K562 (cell line): Measurements from ENCODE around the gene ABLIM1. TPM values are rescaled to one million over a fixed set of nuclear protein-coding genes. Genes with fewer than 3 reads are reported as not detected.

Experiments used
- ATAC-seq: fragments of 200-7000 bp; cut with Tn5 transposase; 3 replicates; pipeline ENCODE4 v1.9.1; 2020; ENCODE audit warnings: moderate library complexity
- BruUV-seq: library from RNA; stranded (reverse); fragments of 400-500 nt; replicated peaks from 2 replicates; lab custom pipeline; 2021; lab: Mats Ljungman, UMichigan
- CTCF ChIA-PET: fragments of 300-600 bp; formaldehyde crosslinking; extraction: SDS; loops from one replicate; lab custom pipeline; 2021; ENCODE audit warnings: low intra/inter-chr PET ratio; lab: Yijun Ruan, JAX
- POLR2A ChIA-PET: fragments of 300-600, 350-650 bp; sonication (Branson Sonifier 250); formaldehyde crosslinking; extraction: SDS; loops from one replicate; lab custom pipeline; 2021; ENCODE audit warnings: antibody characterized with exemption, inconsistent platforms; lab: Yijun Ruan, JAX
- DNase-seq, 4 experiments: peaks; one replicate each; pipeline versions ENCODE4 v3.0.0 to v3.0.0-alpha.2; 2011 to 2018; ENCODE audit warnings: low spot score in 3 of 4, mixed read lengths in 3 of 4; ENCODE audit errors: extremely low read depth in 1 of 4
- FAIRE-seq: peaks from 2 replicates; lab custom pipeline; 2011; peaks lifted over from hg19 to GRCh38; lab: Jason Lieb, UNC
- H2AFZ ChIP-seq: 2 replicates; pipeline ENCODE4 v1.6.0; 2011; ENCODE audit warnings: low read depth, low read length, control low read depth, inconsistent platforms
- H3K27ac ChIP-seq: fragments of 200-600 bp; 3 replicates; pipeline ENCODE4 v1.8.0; 2011; ENCODE audit warnings: low read depth, mild to moderate bottlenecking, control low read depth, inconsistent platforms, low read length, moderate library complexity, mixed read lengths; ENCODE audit errors: extremely low read depth
- H3K27me3 ChIP-seq, 2 experiments: fragments of 300-600 bp in 1 of 2; 2 replicates in 1 of 2; 3 replicates in 1 of 2; pipeline versions ENCODE4 v1.6.0 to v1.8.0; 2011; ENCODE audit warnings: inconsistent platforms in 2 of 2, low read length in 2 of 2, mild to moderate bottlenecking in 1 of 2, mixed read lengths in 1 of 2, moderate library complexity in 1 of 2; ENCODE audit not compliant: control insufficient read depth in 2 of 2, insufficient read depth in 2 of 2
- H3K36me3 ChIP-seq: fragments of 300-600 bp; 3 replicates; pipeline ENCODE4 v1.8.0; 2011; ENCODE audit warnings: mild to moderate bottlenecking, low read length, inconsistent platforms; ENCODE audit not compliant: control insufficient read depth, insufficient read depth
- H3K4me1 ChIP-seq, 2 experiments: fragments of 200-600 bp in 1 of 2; replicated peaks in 1 of 2; 2 replicates in 1 of 2; 3 replicates in 1 of 2; pipeline versions ENCODE4 v1.5.1 to v1.8.0; 2011; ENCODE audit warnings: inconsistent platforms in 2 of 2, low read length in 2 of 2, mild to moderate bottlenecking in 1 of 2, mixed read lengths in 1 of 2, moderate library complexity in 1 of 2; ENCODE audit not compliant: control insufficient read depth in 2 of 2, insufficient read depth in 2 of 2
- H3K4me2 ChIP-seq: 2 replicates; pipeline ENCODE4 v1.6.1; 2011; ENCODE audit warnings: low read length, control low read depth, inconsistent platforms, mixed read lengths; ENCODE audit not compliant: insufficient read depth
- H3K4me3 ChIP-seq: fragments of 200-600 bp; sonication (generic), shearing (Covaris generic); 2 replicates; pipeline ENCODE4 v1.5.1; 2016; ENCODE audit warnings: control low read depth, inconsistent platforms
- H3K79me2 ChIP-seq: fragments of 200-600 bp; 3 replicates; pipeline ENCODE4 v1.8.0; 2011; ENCODE audit warnings: low read length, inconsistent platforms; ENCODE audit not compliant: control insufficient read depth, insufficient read depth
- H3K9ac ChIP-seq, 2 experiments: 2 replicates each; pipeline versions ENCODE4 v1.6.0 to v1.6.1; 2011; ENCODE audit warnings: low read depth in 2 of 2, low read length in 2 of 2, control low read depth in 1 of 2, inconsistent platforms in 1 of 2, mild to moderate bottlenecking in 1 of 2, mixed read lengths in 1 of 2; ENCODE audit not compliant: insufficient read depth in 1 of 2
- H3K9me1 ChIP-seq: one replicate; pipeline ENCODE4 v1.6.0; 2011; ENCODE audit warnings: inconsistent platforms, mild to moderate bottlenecking, low read length, moderate library complexity; ENCODE audit not compliant: control insufficient read depth, insufficient read depth
- H3K9me3 ChIP-seq: replicated peaks from 2 replicates; pipeline ENCODE4 v1.5.1; 2011; ENCODE audit warnings: low read depth, low read length, inconsistent platforms; ENCODE audit not compliant: control insufficient read depth, insufficient read depth
- H4K20me1 ChIP-seq: replicated peaks from 2 replicates; pipeline ENCODE4 v1.6.1; 2011; ENCODE audit warnings: low read length, inconsistent platforms, mixed read lengths; ENCODE audit not compliant: control insufficient read depth, insufficient read depth
- BCLAF1 ChIP-seq, 2 experiments: fragments of 450-650 bp in 1 of 2; IDR thresholded peaks; 2 replicates each; pipeline ENCODE4 v1.6.1; 2011 to 2017; ENCODE audit warnings: low read depth in 2 of 2, antibody characterized with exemption in 1 of 2, borderline replicate concordance in 1 of 2, low read length in 1 of 2, mild to moderate bottlenecking in 1 of 2, mixed read lengths in 1 of 2; ENCODE audit not compliant: control insufficient read depth in 1 of 2
- CHD4 ChIP-seq: fragments of 200-600 bp; sonication (generic); IDR thresholded peaks from 3 replicates; pipeline ENCODE4 v1.6.1; 2012; ENCODE audit warnings: low read depth, mild to moderate bottlenecking, mixed read lengths, low read length, inconsistent platforms; ENCODE audit not compliant: insufficient read depth, insufficient replicate concordance, poor library complexity, severe bottlenecking
- MCM2 ChIP-seq: fragments of 450-650 bp; IDR thresholded peaks from 2 replicates; pipeline ENCODE4 v1.6.1; 2017; ENCODE audit warnings: low read depth, mild to moderate bottlenecking
- NCOA1 ChIP-seq: fragments of 450-650 bp; IDR thresholded peaks from 2 replicates; pipeline ENCODE4 v1.6.1; 2016; ENCODE audit warnings: low read depth
- PHF20 ChIP-seq: fragments of 450-650 bp; IDR thresholded peaks from 2 replicates; pipeline ENCODE4 v1.6.1; 2018; ENCODE audit not compliant: partially characterized antibody
- TEAD1 ChIP-seq, 2 experiments: fragments of 450-650 bp in 1 of 2; sonication (generic) in 1 of 2; formaldehyde crosslinking; IDR thresholded peaks; 2 replicates each; pipeline versions ENCODE4 v1.4.0 to v1.8.0; 2020 to 2022; ENCODE audit warnings: mild to moderate bottlenecking in 2 of 2, missing genetic modification reagents in 1 of 2
- ZFP91 ChIP-seq: sonication (generic); formaldehyde crosslinking; IDR thresholded peaks from 2 replicates; pipeline ENCODE4 v1.8.0; 2022; ENCODE audit warnings: mild to moderate bottlenecking, missing genetic modification reagents
- ZNF830 ChIP-seq: fragments of 250-450 bp; sonication (Bioruptor Pico); IDR thresholded peaks from 2 replicates; pipeline ENCODE4 v1.5.0; 2021; ENCODE audit warnings: mild to moderate bottlenecking
- WGBS: fragments of 100-300 bp; shearing (Covaris generic); methylation state at CpG from one replicate; pipeline ENCODE4 v1.1.6; 2016; ENCODE audit warnings: low coverage, mixed read lengths; ENCODE audit not compliant: insufficient coverage; ENCODE audit errors: missing lambda C conversion rate; 5-methylcytosine and 5-hydroxymethylcytosine counted together
- in situ Hi-C: fragments of 300-500 bp; cut with MboI; formaldehyde crosslinking; loops from 4 replicates; pipeline ENCODE4 v1.15.0; 2018; ENCODE audit warnings: inconsistent platforms, mixed read lengths
- intact Hi-C: fragments of 100-400 bp; cut with micrococcal nuclease; formaldehyde crosslinking; loops from 2 replicates; pipeline ENCODE4 v1.14.2; 2022
- polyA plus RNA-seq, 8 experiments: library from polyadenylated mRNA; depleted of rRNA in 4 of 8; stranded (reverse) in 5 of 8; unstranded in 3 of 8; fragments of >200 nt; fragmentation: Nextera tagmentation in 2 of 8; fragmentation: Illumina TruSeq in 1 of 8; extraction: Ambion mirVana in 2 of 8; extraction: Trizol in 1 of 8; gene quantifications; 2 replicates each; pipeline versions ENCODE4 v1.2.1 to v1.2.3, GENCODE V29; 2011 to 2014; ENCODE audit warnings: inconsistent platforms in 1 of 8, missing spikeins in 1 of 8
- total RNA-seq, 7 experiments: library from RNA; depleted of rRNA in 6 of 7; stranded (reverse); fragments of >200 nt in 6 of 7; fragmentation: Illumina TruSeq in 2 of 7; extraction: Trizol in 2 of 7; gene quantifications; 2 replicates each; pipeline versions ENCODE4 v1.2.1 to v1.2.3, GENCODE V29; 2011 to 2021; ENCODE audit warnings: low replicate concordance in 1 of 7

ABLIM1 gene
- total and polyA plus RNA-seq, 9 of the 15 experiments (the other 6 are each of a cell fraction or from before 2014, with no cell fraction given): 0.07 to 0.49 (median 0.14) TPM; not detected in 6

- H3K27ac ChIP-seq: no peak overlapping the region
- no peaks in the 10 kb centered on the region; a peak in 1 of 5 replicates for H3K4me1 ChIP-seq
- 22% methylated on average over 5 of the region's 5 CpGs for WGBS
- in situ Hi-C loops (no loop called here), intact Hi-C loops (no loop called here)
- no TSS peak for BruUV-seq
- no peak overlapping the region for H3K9ac ChIP-seq
- no peaks in the 10 kb centered on the region for H4K20me1 ChIP-seq
- no peaks in the 10 kb centered on the region for H3K79me2 ChIP-seq
- ATAC-seq: no peak
- CTCF ChIA-PET: no interaction called here
- no peak overlapping the region for H3K4me2 ChIP-seq
- no peaks in the 10 kb centered on the region for H3K9me3 ChIP-seq
- no peaks in the 10 kb centered on the region for H3K9me1 ChIP-seq
- DNase-seq: no peak
- no peak overlapping the region for H2AFZ ChIP-seq
- no peaks in the 10 kb centered on the region for H3K27me3 ChIP-seq
- no peak overlapping the region for H3K4me3 ChIP-seq
- no peak for FAIRE-seq
- POLR2A ChIA-PET: interaction anchor here (0.8 kb wide), 1 partner anchor 48 kb away, joined by 3 read pairs; no protein-coding TSS in a partner anchor
- H3K36me3 ChIP-seq: no peaks in the 10 kb centered on the region
- TF ChIP-seq BCLAF1 (IDR thresholded peaks at IDR 0.05; ENCODE audit: borderline replicate concordance in 1 of 2, control insufficient read depth in 1 of 2, low read depth in 2 of 2, low read length in 1 of 2): no peak
- TF ChIP-seq ZFP91: no peak
- no peak for TF ChIP-seq PHF20
- TF ChIP-seq TEAD1 (CRISPR knock-in tag; IDR thresholded peaks at IDR 0.05): no peak
- no peak for TF ChIP-seq NCOA1
- TF ChIP-seq ZNF830 (CRISPR knock-in tag): no peak
- TF ChIP-seq CHD4: no peak
- no peak for TF ChIP-seq MCM2
These were observed 53.5 kb downstream of the ABLIM1 start for GRCh38 chr10:114604357-114605130.
